IMR-90 (cell line): ENCODE data around the gene MSANTD4. TPM values are rescaled to one million over a fixed set of nuclear protein-coding genes. Genes with fewer than 3 reads are reported as not detected.

Experiments
- ATAC-seq: fragments of 200-7000 bp; cut with Tn5 transposase; 2 replicates; pipeline ENCODE4 v1.9.1; 2020; ENCODE audit warnings: low read depth, mild to moderate bottlenecking, moderate library complexity
- BruUV-seq: library from RNA; stranded (reverse); fragments of 400-500 nt; replicated peaks from 2 replicates; lab custom pipeline; 2021; lab: Mats Ljungman, UMichigan
- CTCF ChIA-PET: fragments of 300-600 bp; formaldehyde crosslinking; extraction: SDS; loops from one replicate; lab custom pipeline; 2021; ENCODE audit warnings: antibody characterized with exemption; lab: Yijun Ruan, JAX
- POLR2A ChIA-PET: fragments of 300-600 bp; sonication (Branson Sonifier 250); formaldehyde crosslinking; loops from one replicate; lab custom pipeline; 2022; ENCODE audit warnings: antibody characterized with exemption; ENCODE audit not compliant: unreplicated experiment; lab: Charles Lee
- DNase-seq: peaks from one replicate; pipeline ENCODE4 v3.0.0; 2013
- H2AFZ ChIP-seq: replicated peaks from 2 replicates; pipeline ENCODE3; 2013; ENCODE audit warnings: low read length, mild to moderate bottlenecking; ENCODE audit not compliant: poor library complexity
- H2AK5ac ChIP-seq: 2 replicates; pipeline ENCODE4 v1.6.1; 2013; ENCODE audit warnings: low read depth, low read length, inconsistent platforms
- H2AK9ac ChIP-seq: replicated peaks from 2 replicates; pipeline ENCODE3; 2013; ENCODE audit warnings: mild to moderate bottlenecking, low read depth, low read length, moderate library complexity; ENCODE audit not compliant: poor library complexity
- H2BK120ac ChIP-seq: 2 replicates; pipeline ENCODE4 v1.6.1; 2013; ENCODE audit warnings: low read depth, low read length, inconsistent platforms
- H2BK15ac ChIP-seq: 3 replicates; pipeline ENCODE4 v1.6.1; 2013; ENCODE audit warnings: low read depth, low read length, inconsistent platforms
- H2BK20ac ChIP-seq: 2 replicates; pipeline ENCODE4 v1.6.1; 2013; ENCODE audit warnings: low read depth, mild to moderate bottlenecking, inconsistent platforms, low read length, moderate library complexity
- H2BK5ac ChIP-seq: 2 replicates; pipeline ENCODE4 v1.6.1; 2013; ENCODE audit warnings: mild to moderate bottlenecking, low read depth, low read length, inconsistent platforms; ENCODE audit not compliant: poor library complexity, severe bottlenecking
- H3K14ac ChIP-seq: replicated peaks from 2 replicates; pipeline ENCODE4 v1.6.1; 2013; ENCODE audit warnings: low read depth, low read length, inconsistent platforms
- H3K18ac ChIP-seq: 2 replicates; pipeline ENCODE4 v1.6.1; 2013; ENCODE audit warnings: low read depth, low read length, control low read depth
- H3K23ac ChIP-seq: 2 replicates; pipeline ENCODE4 v1.6.1; 2013; ENCODE audit warnings: low read depth, low read length, inconsistent platforms
- H3K27ac ChIP-seq: 2 replicates; pipeline ENCODE4 v1.5.1; 2013; ENCODE audit warnings: mild to moderate bottlenecking, control low read depth, low read length; ENCODE audit not compliant: insufficient read depth
- H3K27me3 ChIP-seq: 2 replicates; pipeline ENCODE4 v1.6.1; 2013; ENCODE audit warnings: low read length; ENCODE audit not compliant: control insufficient read depth, insufficient read depth
- H3K36me3 ChIP-seq: 2 replicates; pipeline ENCODE4 v1.6.1; 2013; ENCODE audit warnings: low read length, mixed read lengths; ENCODE audit not compliant: control insufficient read depth, insufficient read depth
- H3K4ac ChIP-seq: 2 replicates; pipeline ENCODE4 v1.6.1; 2013; ENCODE audit warnings: low read depth, low read length, inconsistent platforms
- H3K4me1 ChIP-seq: 2 replicates; pipeline ENCODE4 v1.6.1; 2013; ENCODE audit warnings: low read length, mixed read lengths; ENCODE audit not compliant: control insufficient read depth, insufficient read depth
- H3K4me2 ChIP-seq: 2 replicates; pipeline ENCODE4 v1.6.1; 2013; ENCODE audit warnings: low read depth, mild to moderate bottlenecking, control low read depth, low read length, moderate library complexity
- H3K4me3 ChIP-seq: 2 replicates; pipeline ENCODE4 v1.5.1; 2013; ENCODE audit warnings: low read depth, mild to moderate bottlenecking, control low read depth, low read length, moderate library complexity; ENCODE audit not compliant: insufficient read depth
- H3K56ac ChIP-seq: 2 replicates; pipeline ENCODE4 v1.6.1; 2013; ENCODE audit warnings: low read length, inconsistent platforms; ENCODE audit not compliant: insufficient read depth; ENCODE audit errors: extremely low read depth
- H3K79me1 ChIP-seq, 2 experiments: 2 replicates each; pipeline ENCODE4 v1.6.1; 2013; ENCODE audit warnings: low read length in 2 of 2, inconsistent platforms in 1 of 2, low read depth in 1 of 2
- H3K9ac ChIP-seq: 2 replicates; pipeline ENCODE4 v1.6.1; 2013; ENCODE audit warnings: low read depth, low read length, control low read depth
- H3K9me1 ChIP-seq: 2 replicates; pipeline ENCODE4 v1.6.1; 2013; ENCODE audit warnings: low read length, inconsistent platforms; ENCODE audit not compliant: insufficient read depth
- H3K9me3 ChIP-seq: 2 replicates; pipeline ENCODE4 v1.6.1; 2013; ENCODE audit warnings: low read length; ENCODE audit not compliant: control insufficient read depth, insufficient read depth
- H4K20me1 ChIP-seq: 2 replicates; pipeline ENCODE4 v1.6.1; 2013; ENCODE audit warnings: low read length, inconsistent platforms; ENCODE audit not compliant: insufficient read depth
- H4K5ac ChIP-seq: 2 replicates; pipeline ENCODE4 v1.6.1; 2013; ENCODE audit warnings: mild to moderate bottlenecking, low read depth, low read length, control low read depth
- H4K8ac ChIP-seq, 2 experiments: 2 replicates each; pipeline ENCODE4 v1.6.1; 2013; ENCODE audit warnings: low read depth in 2 of 2, low read length in 2 of 2, control low read depth in 1 of 2, inconsistent platforms in 1 of 2
- H4K91ac ChIP-seq: 2 replicates; pipeline ENCODE4 v1.6.1; 2013; ENCODE audit warnings: low read depth, low read length, inconsistent platforms; ENCODE audit not compliant: insufficient read depth
- CEBPB ChIP-seq: IDR thresholded peaks from 2 replicates; pipeline ENCODE4 v1.6.1; 2012; ENCODE audit warnings: low read depth, low read length, improper control_type of control experiment
- CHD1 ChIP-seq: IDR thresholded peaks from 2 replicates; pipeline ENCODE4 v1.6.1; 2012; ENCODE audit warnings: low read depth, low read length, improper control_type of control experiment
- CTCF ChIP-seq: conservative IDR thresholded peaks from 2 replicates; pipeline ENCODE4 v1.5.1; 2012; ENCODE audit warnings: mild to moderate bottlenecking, low read depth, low read length, improper control_type of control experiment
- ELK1 ChIP-seq: fragments of 150-350 bp; IDR thresholded peaks from 2 replicates; pipeline ENCODE4 v1.6.1; 2016; ENCODE audit warnings: low read depth, mild to moderate bottlenecking, low read length, moderate library complexity, borderline replicate concordance
- MAZ ChIP-seq: IDR thresholded peaks from 2 replicates; pipeline ENCODE4 v1.6.1; 2012; ENCODE audit warnings: low read depth, mild to moderate bottlenecking, low read length, improper control_type of control experiment, moderate library complexity, borderline replicate concordance
- NFE2L2 ChIP-seq: fragments of 150-350 bp; IDR thresholded peaks from 2 replicates; pipeline ENCODE4 v1.6.1; 2016; ENCODE audit warnings: low read depth, mild to moderate bottlenecking, low read length
- RAD21 ChIP-seq: IDR thresholded peaks from 2 replicates; pipeline ENCODE4 v1.6.1; 2012; ENCODE audit warnings: low read length, improper control_type of control experiment
- RCOR1 ChIP-seq: IDR thresholded peaks from 2 replicates; pipeline ENCODE4 v1.6.1; 2012; ENCODE audit warnings: mild to moderate bottlenecking, low read length, improper control_type of control experiment; ENCODE audit not compliant: insufficient replicate concordance
- SMC3 ChIP-seq: fragments of 150-350 bp; IDR thresholded peaks from 2 replicates; pipeline ENCODE4 v1.6.1; 2016; ENCODE audit warnings: low read depth, mild to moderate bottlenecking, antibody characterized with exemption, low read length, moderate library complexity
- WGBS, 2 experiments: methylation state at CpG; one replicate each; pipeline versions ENCODE4 v1.1.5 to v1.1.7; 2013; ENCODE audit warnings: missing lambda C conversion rate in 2 of 2; ENCODE audit not compliant: insufficient read length in 1 of 2; ENCODE audit errors: extremely low coverage in 2 of 2; 5-methylcytosine and 5-hydroxymethylcytosine counted together
- dilution Hi-C: fragments of 300-500 bp; cut with HindIII; formaldehyde crosslinking; loops from one replicate; pipeline ENCODE4 v1.14.3; 2018; ENCODE audit warnings: low sequenced_read_pairs; ENCODE audit not compliant: unreplicated experiment
- in situ Hi-C: fragments of 300-500 bp; cut with MboI; formaldehyde crosslinking; loops from 3 replicates; pipeline ENCODE4 v1.14.3; 2019; ENCODE audit warnings: low sequenced_read_pairs, inconsistent platforms, mixed read lengths
- intact Hi-C: fragments of 100-400 bp; cut with micrococcal nuclease; formaldehyde crosslinking; loops from 2 replicates; pipeline ENCODE4 v1.10.0; 2022
- polyA plus RNA-seq, 3 experiments: library from polyadenylated mRNA; depleted of rRNA; stranded (reverse); fragments of >200 nt; gene quantifications; 2 replicates each; pipeline ENCODE4 v1.2.3, GENCODE V29; 2012; ENCODE audit warnings: low replicate concordance in 1 of 3
- total RNA-seq: library from RNA; depleted of rRNA; stranded (reverse); fragments of >200 nt; gene quantifications from 2 replicates; pipeline ENCODE4 v1.2.3, GENCODE V29; 2012

MSANTD4 gene
- total and polyA plus RNA-seq, 2 of the 4 experiments (the other 2 are of a cell fraction): 9.4 to 18.8 TPM

- Histone ChIP-seq H2BK5ac (no peak overlapping the region), H3K14ac (no peak overlapping the region), H2BK15ac (no peak overlapping the region), H3K9me1 (no peaks in the 10 kb centered on the region), H3K4me3 (no peak overlapping the region), H4K5ac (no peak overlapping the region), H3K4ac (no peak overlapping the region), H3K9me3 (no peaks in the 10 kb centered on the region), H2BK120ac (no peak overlapping the region), H3K23ac (no peak overlapping the region), H2BK20ac (no peak overlapping the region), H3K27me3 (no peaks in the 10 kb centered on the region), H3K4me2 (no peak overlapping the region), H3K9ac (no peak overlapping the region), H3K56ac (no peak overlapping the region), H3K4me1 (no peaks in the 10 kb centered on the region; the same call in 1 of the 2 replicates), H4K20me1 (no peaks in the 10 kb centered on the region), H3K36me3 (no peaks in the 10 kb centered on the region), H2AK5ac (no peak overlapping the region), H4K8ac (no peak overlapping the region), H3K79me1 (no peaks in the 10 kb centered on the region), H2AFZ (no peak overlapping the region), H2AK9ac (no peak overlapping the region), H4K91ac (no peak overlapping the region), H3K18ac (no peak overlapping the region), H3K27ac (no peak overlapping the region)
- WGBS, 2 experiments: no CpG with 5 or more reads among the region's 2 CpGs
- ATAC-seq (no peak), DNase-seq (no peak)
- ChIA-PET CTCF (no interaction called here), POLR2A (no interaction called here)
- dilution Hi-C loops (no loop called here), intact Hi-C loops (no loop called here), in situ Hi-C loops (no loop called here)
- no TSS peak for BruUV-seq
- no peak for TF ChIP-seq CEBPB
- TF ChIP-seq NFE2L2: no peak
- no peak for TF ChIP-seq SMC3
- TF ChIP-seq RCOR1: no peak
- no peak for TF ChIP-seq ELK1
- no peak for TF ChIP-seq RAD21
- TF ChIP-seq CHD1: no peak
- TF ChIP-seq CTCF: no peak
- TF ChIP-seq MAZ: no peak
Measured at GRCh38 chr11:106032861-106033260, 10.8 kb upstream of the MSANTD4 start.
